WTC11 (cell line): Measurements from ENCODE around the gene CPEB4. TPM values are rescaled to one million over a fixed set of nuclear protein-coding genes. Genes with fewer than 3 reads are reported as not detected.

Source experiments
- ATAC-seq: fragments of 200-7000 bp; cut with Tn5 transposase; 2 replicates; pipeline ENCODE4 v1.10.0; 2021; ENCODE audit warnings: mild to moderate bottlenecking, moderate library complexity
- CTCF ChIA-PET: fragments of 300-600 bp; sonication (Branson Sonifier 250); formaldehyde crosslinking; loops from one replicate; lab custom pipeline; 2021; ENCODE audit warnings: antibody characterized with exemption; lab: Charles Lee
- POLR2A ChIA-PET: fragments of 350-600 bp; sonication (Branson Sonifier 250); formaldehyde crosslinking; loops from one replicate; lab custom pipeline; 2021; ENCODE audit warnings: antibody characterized with exemption; lab: Charles Lee
- DNase-seq: peaks from one replicate; pipeline ENCODE4 v3.0.0; 2021; ENCODE audit warnings: low spot score
- H3K27ac Mint-ChIP-seq: 2 replicates; pipeline ENCODE4 v1.8.0; 2021; ENCODE audit warnings: mixed read lengths
- H3K27me3 Mint-ChIP-seq: 2 replicates; pipeline ENCODE4 v1.8.0; 2021; ENCODE audit warnings: low read depth, mild to moderate bottlenecking, moderate library complexity, mixed read lengths
- H3K36me3 Mint-ChIP-seq: 2 replicates; pipeline ENCODE4 v1.8.0; 2021; ENCODE audit warnings: mixed read lengths
- H3K4me1 Mint-ChIP-seq: 2 replicates; pipeline ENCODE4 v1.8.0; 2022; ENCODE audit warnings: mixed read lengths
- H3K4me3 Mint-ChIP-seq: 2 replicates; pipeline ENCODE4 v1.8.0; 2021; ENCODE audit warnings: mild to moderate bottlenecking, moderate library complexity, mixed read lengths
- H3K9me3 Mint-ChIP-seq: 2 replicates; pipeline ENCODE4 v1.8.0; 2021; ENCODE audit warnings: mixed read lengths
- ATF1 ChIP-seq: sonication (generic); formaldehyde crosslinking; IDR thresholded peaks from 2 replicates; pipeline ENCODE4 v1.8.1; 2023; ENCODE audit warnings: mild to moderate bottlenecking, moderate library complexity, missing genetic modification reagents
- CBFB ChIP-seq: sonication (generic); formaldehyde crosslinking; IDR thresholded peaks from 2 replicates; pipeline ENCODE4 v1.8.1; 2022; ENCODE audit warnings: mild to moderate bottlenecking, low read depth, missing genetic modification reagents
- CREM ChIP-seq: sonication (generic); formaldehyde crosslinking; IDR thresholded peaks from 2 replicates; pipeline ENCODE4 v1.8.1; 2022; ENCODE audit warnings: mild to moderate bottlenecking, missing genetic modification reagents, moderate library complexity
- E2F4 ChIP-seq: sonication (generic); formaldehyde crosslinking; IDR thresholded peaks from 2 replicates; pipeline ENCODE4 v1.8.1; 2022; ENCODE audit warnings: low read depth, mild to moderate bottlenecking, moderate library complexity, missing genetic modification reagents, borderline replicate concordance
- EMX1 ChIP-seq: fragments of 250-450 bp; sonication (Bioruptor Pico); IDR thresholded peaks from 2 replicates; pipeline ENCODE4 v1.8.0; 2021; ENCODE audit warnings: mild to moderate bottlenecking
- ESRRA ChIP-seq: sonication (generic); formaldehyde crosslinking; IDR thresholded peaks from 2 replicates; pipeline ENCODE4 v1.8.1; 2022; ENCODE audit warnings: mild to moderate bottlenecking, missing genetic modification reagents, borderline replicate concordance
- GABPB1 ChIP-seq: sonication (generic); formaldehyde crosslinking; IDR thresholded peaks from 2 replicates; pipeline ENCODE4 v1.8.1; 2023; ENCODE audit warnings: mild to moderate bottlenecking, missing genetic modification reagents
- GRHL2 ChIP-seq: fragments of 250-450 bp; sonication (Bioruptor Pico); IDR thresholded peaks from 2 replicates; pipeline ENCODE4 v1.8.0; 2022; ENCODE audit warnings: mild to moderate bottlenecking, moderate library complexity; ENCODE audit not compliant: insufficient replicate concordance, severe bottlenecking
- IRF2 ChIP-seq: sonication (generic); formaldehyde crosslinking; IDR thresholded peaks from 2 replicates; pipeline ENCODE4 v1.8.0; 2022; ENCODE audit warnings: low read depth, missing genetic modification reagents, borderline replicate concordance
- KAT7 ChIP-seq: sonication (generic); formaldehyde crosslinking; IDR thresholded peaks from 2 replicates; pipeline ENCODE4 v1.8.1; 2023; ENCODE audit warnings: missing genetic modification reagents, mild to moderate bottlenecking, borderline replicate concordance
- NFATC4 ChIP-seq: fragments of 250-450 bp; sonication (Bioruptor Pico); IDR thresholded peaks from 2 replicates; pipeline ENCODE4 v1.9.0; 2021; ENCODE audit warnings: mild to moderate bottlenecking
- OVOL2 ChIP-seq: fragments of 250-450 bp; sonication (Bioruptor Pico); IDR thresholded peaks from 2 replicates; pipeline ENCODE4 v1.9.0; 2021; ENCODE audit warnings: mild to moderate bottlenecking, borderline replicate concordance
- PRRX2 ChIP-seq: fragments of 250-450 bp; sonication (Bioruptor Pico); IDR thresholded peaks from 2 replicates; pipeline ENCODE4 v1.8.0; 2021; ENCODE audit warnings: mild to moderate bottlenecking
- RELA ChIP-seq: sonication (generic); formaldehyde crosslinking; IDR thresholded peaks from 2 replicates; pipeline ENCODE4 v1.8.1; 2022; ENCODE audit warnings: missing genetic modification reagents, mild to moderate bottlenecking, borderline replicate concordance
- RORB ChIP-seq: fragments of 250-450 bp; sonication (Bioruptor Pico); IDR thresholded peaks from 2 replicates; pipeline ENCODE4 v1.9.0; 2021; ENCODE audit warnings: mild to moderate bottlenecking
- SP1 ChIP-seq: sonication (generic); formaldehyde crosslinking; conservative IDR thresholded peaks from 2 replicates; pipeline ENCODE4 v1.8.1; 2022; ENCODE audit warnings: missing genetic modification reagents
- ZBTB21 ChIP-seq: sonication (generic); formaldehyde crosslinking; IDR thresholded peaks from 2 replicates; pipeline ENCODE4 v1.8.1; 2023; ENCODE audit warnings: mild to moderate bottlenecking, missing genetic modification reagents, borderline replicate concordance
- total RNA-seq: library from RNA; stranded (reverse); gene quantifications from 3 replicates; pipeline ENCODE4 v1.2.3, GENCODE V29; 2021
- TF ChIP-seq, protein P1 (sequence below): fragments of 250-450 bp; sonication (Bioruptor Pico); IDR thresholded peaks from 2 replicates; pipeline ENCODE4 v1.8.0; 2021; ENCODE audit warnings: mild to moderate bottlenecking
- TF ChIP-seq, protein P2 (sequence below): sonication (generic); formaldehyde crosslinking; conservative IDR thresholded peaks from 2 replicates; pipeline ENCODE4 v1.8.1; 2023; ENCODE audit warnings: mild to moderate bottlenecking, low read depth, missing genetic modification reagents, moderate library complexity
- TF ChIP-seq, protein P3 (sequence below): fragments of 250-450 bp; sonication (Bioruptor Pico); IDR thresholded peaks from 2 replicates; pipeline ENCODE4 v1.9.0; 2021; ENCODE audit warnings: mild to moderate bottlenecking

CPEB4 gene
- total RNA-seq, 1 experiment from 2014 or later = 12.7 TPM

- CTCF ChIA-PET = interaction anchor here (0.5 to 4.7 kb wide), 53 partner anchors 8 to 679 kb away, joined by 3 to 31 read pairs (median 5); partner anchors contain the start of genes BOD1, C5orf47 and CPEB4
- peak; percentile 39 for DNase-seq
These were observed 85.4 kb downstream of the CPEB4 start for GRCh38 chr5:173973616-173973969.

GRCh38 chr5:173974688-173975239, 86.6 kb downstream of the CPEB4 start:
- ChIA-PET CTCF (interaction anchor here (0.7 to 4.7 kb wide), 11 partner anchors 9 to 393 kb away, joined by 3 to 31 read pairs (median 7); partner anchors contain the start of genes BOD1 and NSG2), POLR2A (no interaction called here)
- H3K36me3 Mint-ChIP-seq = no peaks in the 10 kb centered on the region; the same call in 1 of the 2 replicates
- H3K27me3 Mint-ChIP-seq = peaks cover 4% of the 10 kb centered on the region; the same call in 1 of the 2 replicates
- ATAC-seq (no peak), DNase-seq (no peak)
- peaks cover 20% of the 10 kb centered on the region for H3K9me3 Mint-ChIP-seq
- H3K4me1 Mint-ChIP-seq = peaks cover 35% of the 10 kb centered on the region
- TF ChIP-seq OVOL2 (CRISPR knock-in tag) (no peak), GABPB1 (peak; percentile 53; the same call in 1 of the 2 replicates), KAT7 (CRISPR knock-in tag) (no peak)
- H3K4me3 Mint-ChIP-seq = no peak overlapping the region
- H3K27ac Mint-ChIP-seq = no peak overlapping the region

More at GRCh38 chr5:173973616-173973969, 85.4 kb downstream of the CPEB4 start:
- H3K9me3 Mint-ChIP-seq = peaks cover 20% of the 10 kb centered on the region
- H3K4me3 Mint-ChIP-seq = peak overlapping the region; percentile 73
- no peaks in the 10 kb centered on the region; the same call in 1 of the 2 replicates for H3K36me3 Mint-ChIP-seq
- H3K4me1 Mint-ChIP-seq = peaks cover 46% of the 10 kb centered on the region
- H3K27ac Mint-ChIP-seq = no peak overlapping the region
- POLR2A ChIA-PET = interaction anchor here (1.1 to 1.6 kb wide), 3 partner anchors 11 to 358 kb away, joined by 3 to 6 read pairs (median 5); no protein-coding TSS in a partner anchor
- TF ChIP-seq PRRX2 (no peak), RORB (no peak), GRHL2 (CRISPR knock-in tag) (no peak), ATF1 (no peak), NFATC4 (CRISPR knock-in tag) (no peak), CREM (CRISPR knock-in tag) (no peak), ZBTB21 (CRISPR knock-in tag) (no peak), RELA (CRISPR knock-in tag) (no peak), E2F4 (no peak), CBFB (CRISPR knock-in tag) (no peak), SP1 (CRISPR knock-in tag) (no peak), IRF2 (CRISPR knock-in tag) (no peak), EMX1 (CRISPR knock-in tag) (no peak), ESRRA (CRISPR knock-in tag) (no peak)
- TF ChIP-seq, protein P1, sequence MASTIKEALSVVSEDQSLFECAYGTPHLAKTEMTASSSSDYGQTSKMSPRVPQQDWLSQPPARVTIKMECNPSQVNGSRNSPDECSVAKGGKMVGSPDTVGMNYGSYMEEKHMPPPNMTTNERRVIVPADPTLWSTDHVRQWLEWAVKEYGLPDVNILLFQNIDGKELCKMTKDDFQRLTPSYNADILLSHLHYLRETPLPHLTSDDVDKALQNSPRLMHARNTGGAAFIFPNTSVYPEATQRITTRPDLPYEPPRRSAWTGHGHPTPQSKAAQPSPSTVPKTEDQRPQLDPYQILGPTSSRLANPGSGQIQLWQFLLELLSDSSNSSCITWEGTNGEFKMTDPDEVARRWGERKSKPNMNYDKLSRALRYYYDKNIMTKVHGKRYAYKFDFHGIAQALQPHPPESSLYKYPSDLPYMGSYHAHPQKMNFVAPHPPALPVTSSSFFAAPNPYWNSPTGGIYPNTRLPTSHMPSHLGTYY (CRISPR knock-in tag) = no peak
- TF ChIP-seq, protein P2, sequence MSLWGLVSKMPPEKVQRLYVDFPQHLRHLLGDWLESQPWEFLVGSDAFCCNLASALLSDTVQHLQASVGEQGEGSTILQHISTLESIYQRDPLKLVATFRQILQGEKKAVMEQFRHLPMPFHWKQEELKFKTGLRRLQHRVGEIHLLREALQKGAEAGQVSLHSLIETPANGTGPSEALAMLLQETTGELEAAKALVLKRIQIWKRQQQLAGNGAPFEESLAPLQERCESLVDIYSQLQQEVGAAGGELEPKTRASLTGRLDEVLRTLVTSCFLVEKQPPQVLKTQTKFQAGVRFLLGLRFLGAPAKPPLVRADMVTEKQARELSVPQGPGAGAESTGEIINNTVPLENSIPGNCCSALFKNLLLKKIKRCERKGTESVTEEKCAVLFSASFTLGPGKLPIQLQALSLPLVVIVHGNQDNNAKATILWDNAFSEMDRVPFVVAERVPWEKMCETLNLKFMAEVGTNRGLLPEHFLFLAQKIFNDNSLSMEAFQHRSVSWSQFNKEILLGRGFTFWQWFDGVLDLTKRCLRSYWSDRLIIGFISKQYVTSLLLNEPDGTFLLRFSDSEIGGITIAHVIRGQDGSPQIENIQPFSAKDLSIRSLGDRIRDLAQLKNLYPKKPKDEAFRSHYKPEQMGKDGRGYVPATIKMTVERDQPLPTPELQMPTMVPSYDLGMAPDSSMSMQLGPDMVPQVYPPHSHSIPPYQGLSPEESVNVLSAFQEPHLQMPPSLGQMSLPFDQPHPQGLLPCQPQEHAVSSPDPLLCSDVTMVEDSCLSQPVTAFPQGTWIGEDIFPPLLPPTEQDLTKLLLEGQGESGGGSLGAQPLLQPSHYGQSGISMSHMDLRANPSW (CRISPR knock-in tag) = no peak
- TF ChIP-seq, protein P3, sequence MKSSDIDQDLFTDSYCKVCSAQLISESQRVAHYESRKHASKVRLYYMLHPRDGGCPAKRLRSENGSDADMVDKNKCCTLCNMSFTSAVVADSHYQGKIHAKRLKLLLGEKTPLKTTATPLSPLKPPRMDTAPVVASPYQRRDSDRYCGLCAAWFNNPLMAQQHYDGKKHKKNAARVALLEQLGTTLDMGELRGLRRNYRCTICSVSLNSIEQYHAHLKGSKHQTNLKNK (CRISPR knock-in tag) = no peak
- ATAC-seq = peak; percentile 47
- H3K27me3 Mint-ChIP-seq = peaks cover 7% of the 10 kb centered on the region; the same call in 1 of the 2 replicates
